HepG2 (cell line): ENCODE data around the gene ZBTB7B. TPM values are rescaled to one million over a fixed set of nuclear protein-coding genes. Genes with fewer than 3 reads are reported as not detected.

Source experiments
- DMAP1 ChIP-seq: IDR thresholded peaks from 2 replicates; pipeline ENCODE4 v1.6.1; 2016
- FLYWCH1 ChIP-seq: sonication (generic); formaldehyde crosslinking; IDR thresholded peaks from 2 replicates; pipeline ENCODE4 v1.8.1; 2023; ENCODE audit warnings: mild to moderate bottlenecking, missing genetic modification reagents
- HOXA9 ChIP-seq: sonication (generic); formaldehyde crosslinking; IDR thresholded peaks from 2 replicates; pipeline ENCODE4 v1.8.1; 2022; ENCODE audit warnings: missing genetic modification reagents, mild to moderate bottlenecking, moderate library complexity, borderline replicate concordance
- KLF11 ChIP-seq: IDR thresholded peaks from 2 replicates; pipeline ENCODE4 v1.6.1; 2016; ENCODE audit warnings: missing compliant biosample characterization
- KMT2B ChIP-seq: IDR thresholded peaks from 2 replicates; pipeline ENCODE4 v1.6.1; 2016; ENCODE audit warnings: missing genetic modification reagents, missing compliant biosample characterization
- MAFG ChIP-seq: sonication (generic); formaldehyde crosslinking; IDR thresholded peaks from 2 replicates; pipeline ENCODE4 v1.5.1; 2020; ENCODE audit warnings: mild to moderate bottlenecking, missing genetic modification reagents
- MBNL3 ChIP-seq: fragments of 250-450 bp; sonication (Bioruptor Pico); conservative IDR thresholded peaks from 2 replicates; pipeline ENCODE4 v1.8.0; 2022; ENCODE audit warnings: mild to moderate bottlenecking, inconsistent platforms
- MED13 ChIP-seq: sonication (generic); formaldehyde crosslinking; IDR thresholded peaks from 2 replicates; pipeline ENCODE4 v1.5.0; 2020; ENCODE audit warnings: missing genetic modification reagents
- PAXIP1 ChIP-seq: sonication (generic); formaldehyde crosslinking; conservative IDR thresholded peaks from 2 replicates; pipeline ENCODE4 v1.4.0; 2020; ENCODE audit warnings: mild to moderate bottlenecking, missing genetic modification reagents, moderate library complexity
- RBFOX2 ChIP-seq: fragments of 200-400 bp; formaldehyde crosslinking; IDR thresholded peaks from 2 replicates; pipeline ENCODE4 v1.6.1; 2017; ENCODE audit warnings: low read depth, mild to moderate bottlenecking, low read length
- RFX5 ChIP-seq: IDR thresholded peaks from 2 replicates; pipeline ENCODE4 v1.6.1; 2011; ENCODE audit warnings: low read depth, low read length, improper control_type of control experiment
- TBX3 ChIP-seq: fragments of 450-650 bp; IDR thresholded peaks from 2 replicates; pipeline ENCODE4 v1.6.1; 2017; ENCODE audit warnings: antibody characterized with exemption, mild to moderate bottlenecking, inconsistent platforms, borderline replicate concordance
- ZBTB4 ChIP-seq: sonication (generic); formaldehyde crosslinking; IDR thresholded peaks from 2 replicates; pipeline ENCODE4 v1.4.0; 2020; ENCODE audit warnings: missing genetic modification reagents, mild to moderate bottlenecking, borderline replicate concordance
- ZIK1 ChIP-seq: sonication (generic); formaldehyde crosslinking; IDR thresholded peaks from 2 replicates; pipeline ENCODE4 v1.5.0; 2020; ENCODE audit warnings: mild to moderate bottlenecking, low read depth, missing genetic modification reagents, borderline replicate concordance
- ZNF205 ChIP-seq: IDR thresholded peaks from 2 replicates; pipeline ENCODE4 v1.6.1; 2018; ENCODE audit warnings: missing biosample characterization, missing genetic modification reagents
- ZNF207 ChIP-seq: fragments of 450-650 bp; IDR thresholded peaks from 2 replicates; pipeline ENCODE4 v1.6.1; 2016; ENCODE audit warnings: antibody characterized with exemption, borderline replicate concordance
- ZNF264 ChIP-seq: sonication (generic); formaldehyde crosslinking; IDR thresholded peaks from 2 replicates; pipeline ENCODE4 v1.4.0; 2020; ENCODE audit warnings: missing genetic modification reagents
- ZNF564 ChIP-seq: sonication (generic); formaldehyde crosslinking; IDR thresholded peaks from 2 replicates; pipeline ENCODE4 v1.8.1; 2023; ENCODE audit warnings: mild to moderate bottlenecking, missing genetic modification reagents
- ZNF598 ChIP-seq: sonication (generic); formaldehyde crosslinking; IDR thresholded peaks from 2 replicates; pipeline ENCODE4 v1.5.1; 2020; ENCODE audit warnings: mild to moderate bottlenecking, missing genetic modification reagents, borderline replicate concordance
- ZNF670 ChIP-seq: sonication (generic); formaldehyde crosslinking; IDR thresholded peaks from 2 replicates; pipeline ENCODE4 v1.8.0; 2022; ENCODE audit warnings: mild to moderate bottlenecking, missing genetic modification reagents, borderline replicate concordance
- polyA plus RNA-seq, 8 experiments: library from polyadenylated mRNA; depleted of rRNA in 3 of 8; stranded (reverse) in 7 of 8; unstranded in 1 of 8; fragments of >200 nt; fragmentation: Illumina TruSeq in 4 of 8; extraction: Trizol in 4 of 8; gene quantifications; 2 replicates each; pipeline versions ENCODE4 v1.2.1 to v1.2.3, GENCODE V29; 2011 to 2016; ENCODE audit warnings: low read depth in 4 of 8, missing spikeins in 1 of 8, mixed read lengths in 1 of 8; ENCODE audit not compliant: insufficient read depth in 1 of 8
- total RNA-seq, 5 experiments: library from RNA; depleted of rRNA; stranded (reverse); fragments of >200 nt; fragmentation: Illumina TruSeq; extraction: Trizol; gene quantifications; 2 replicates each; pipeline ENCODE4 v1.2.3, GENCODE V29; 2016; ENCODE audit warnings: low read depth in 1 of 5
- TF ChIP-seq, protein P1 (sequence below), 2 experiments: sonication (generic) in 1 of 2; formaldehyde crosslinking in 1 of 2; IDR thresholded peaks; 2 replicates each; pipeline versions ENCODE4 v1.4.0 to v1.6.1; 2018 to 2020; ENCODE audit warnings: missing genetic modification reagents in 2 of 2, borderline replicate concordance in 1 of 2, low read depth in 1 of 2, mild to moderate bottlenecking in 1 of 2, missing biosample characterization in 1 of 2

ZBTB7B gene
- total and polyA plus RNA-seq, 2 of the 13 experiments (the other 11 are each of a cell fraction or from before 2014, with no cell fraction given), result 15.5 to 17.5 TPM

GRCh38 chr1:155017041-155017945 is 14.7 kb downstream of the ZBTB7B start (continued):
- TF ChIP-seq PAXIP1 (CRISPR knock-in tag) (peak; percentile 66), ZNF564 (CRISPR knock-in tag) (0 out of 2 replicates have a peak, but pooled peaks have one; percentile 71), ZNF598 (CRISPR knock-in tag) (peak; percentile 59; the same call in 1 of the 2 replicates), ZNF205 (CRISPR knock-in tag) (peak; percentile 73), DMAP1 (CRISPR knock-in tag) (peak; percentile 71), ZBTB4 (CRISPR knock-in tag) (peak; percentile 51; the same call in 1 of the 2 replicates), ZNF264 (0 out of 2 replicates have a peak, but pooled peaks have one; percentile 20), MBNL3 (CRISPR knock-in tag) (no peak), KMT2B (peak; percentile 62; the same call in 1 of the 2 replicates), TBX3 (no peak), RFX5 (no peak), MED13 (CRISPR knock-in tag) (peak; percentile 68; the same call in 1 of the 2 replicates), RBFOX2 (peak; percentile 90), ZIK1 (CRISPR knock-in tag) (peak; percentile 83), ZNF670 (CRISPR knock-in tag) (0 out of 2 replicates have a peak, but pooled peaks have one; percentile 52), KLF11 (0 out of 2 replicates have a peak, but pooled peaks have one; percentile 56), HOXA9 (CRISPR knock-in tag) (no peak), MAFG (no peak), ZNF207 (no peak), FLYWCH1 (CRISPR knock-in tag) (no peak)
- TF ChIP-seq, protein P1, sequence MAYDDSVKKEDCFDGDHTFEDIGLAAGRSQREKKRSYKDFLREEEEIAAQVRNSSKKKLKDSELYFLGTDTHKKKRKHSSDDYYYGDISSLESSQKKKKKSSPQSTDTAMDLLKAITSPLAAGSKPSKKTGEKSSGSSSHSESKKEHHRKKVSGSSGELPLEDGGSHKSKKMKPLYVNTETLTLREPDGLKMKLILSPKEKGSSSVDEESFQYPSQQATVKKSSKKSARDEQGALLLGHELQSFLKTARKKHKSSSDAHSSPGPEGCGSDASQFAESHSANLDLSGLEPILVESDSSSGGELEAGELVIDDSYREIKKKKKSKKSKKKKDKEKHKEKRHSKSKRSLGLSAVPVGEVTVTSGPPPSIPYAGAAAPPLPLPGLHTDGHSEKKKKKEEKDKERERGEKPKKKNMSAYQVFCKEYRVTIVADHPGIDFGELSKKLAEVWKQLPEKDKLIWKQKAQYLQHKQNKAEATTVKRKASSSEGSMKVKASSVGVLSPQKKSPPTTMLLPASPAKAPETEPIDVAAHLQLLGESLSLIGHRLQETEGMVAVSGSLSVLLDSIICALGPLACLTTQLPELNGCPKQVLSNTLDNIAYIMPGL (CRISPR knock-in tag; IDR thresholded peaks at IDR 0.05; ENCODE audit: borderline replicate concordance in 1 of 2, low read depth in 1 of 2), result peak; percentile 99
